GM10266 (cell line): Measurements from ENCODE around the gene GHRL.

ENCODE experiments used
- DNase-seq: peaks from one replicate; pipeline ENCODE4 v3.0.0; 2012; ENCODE audit errors: extremely low spot score
- CTCF ChIP-seq: IDR thresholded peaks from 2 replicates; pipeline ENCODE4 v1.5.1; 2012; ENCODE audit warnings: mild to moderate bottlenecking, low read depth; ENCODE audit not compliant: control insufficient read depth, insufficient read depth; ENCODE audit errors: missing control alignments

The GHRL gene

DNA sequence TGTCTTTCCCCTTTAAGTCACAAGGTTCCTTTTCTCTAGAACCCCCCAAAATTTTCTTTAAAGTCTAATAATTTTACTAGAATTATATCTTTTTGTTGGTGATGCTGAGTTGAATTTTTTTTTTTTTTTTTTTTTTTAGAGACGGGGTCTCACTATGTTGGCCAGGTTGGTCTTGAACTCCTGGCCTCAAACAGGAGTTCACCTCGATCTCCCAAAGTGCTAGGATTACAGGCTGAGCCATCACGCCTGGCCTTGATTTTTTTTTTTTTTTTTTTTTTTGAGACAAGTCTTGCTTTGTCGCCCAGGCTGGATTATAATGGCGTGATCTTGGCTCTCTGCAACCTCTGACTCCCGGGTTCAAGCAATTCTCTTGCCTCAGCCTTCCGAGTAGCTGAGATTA is 15.9 kb upstream of the GHRL start:
- DNase-seq = no peak
- no peak for TF ChIP-seq CTCF

DNA sequence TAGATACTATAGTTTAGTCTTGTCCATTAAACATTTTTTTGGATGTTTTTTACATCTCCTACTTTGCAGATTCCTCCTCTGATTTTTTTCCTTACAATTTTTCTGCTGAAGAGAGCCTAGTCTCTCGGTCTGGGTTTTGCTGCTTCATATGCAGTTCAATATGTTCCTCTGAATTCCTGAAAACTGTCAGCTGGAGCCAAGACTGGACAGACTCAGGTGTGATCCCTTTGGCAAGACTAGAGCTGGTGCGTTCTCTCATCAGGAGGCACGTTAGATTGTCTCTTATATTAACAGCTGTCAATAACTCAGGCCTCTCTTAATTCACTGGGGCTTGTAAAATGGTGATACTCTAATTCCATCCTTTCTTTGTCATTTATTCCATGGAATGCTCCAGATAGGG is 13.4 kb upstream of the GHRL start:
- TF ChIP-seq CTCF = no peak
- no peak for DNase-seq

GRCh38 chr3:10305331-10305902 is 12.7 kb upstream of the GHRL start:
- no peak for TF ChIP-seq CTCF
- no peak for DNase-seq

GRCh38 chr3:10304905-10305304 is 12.2 kb upstream of the GHRL start:
- no peak for DNase-seq
- no peak for TF ChIP-seq CTCF

DNA sequence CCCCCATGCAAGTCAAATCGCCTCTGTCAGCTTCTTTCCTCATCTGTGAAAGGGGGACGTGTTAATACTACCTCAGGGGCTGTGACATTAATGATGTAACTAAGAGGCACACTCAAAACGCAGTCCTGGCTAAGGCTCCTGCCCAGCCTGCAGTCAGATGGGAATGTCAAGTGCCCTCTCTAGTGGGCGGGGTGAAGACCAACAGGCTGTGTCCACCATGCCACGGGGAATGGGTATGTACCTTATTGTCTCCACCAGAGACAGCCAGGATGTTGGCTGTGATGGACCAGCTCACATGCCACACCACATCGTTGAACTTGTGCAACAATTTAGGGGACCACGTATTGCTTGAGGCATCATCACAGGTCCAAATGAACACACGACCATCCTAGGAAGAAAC is 11.0 kb upstream of the GHRL start:
- DNase-seq = no peak
- no peak for TF ChIP-seq CTCF

- no peak for DNase-seq
- TF ChIP-seq CTCF = no peak
Observed at GRCh38 chr3:10303105-10303504, 10.4 kb upstream of the GHRL start.

DNA sequence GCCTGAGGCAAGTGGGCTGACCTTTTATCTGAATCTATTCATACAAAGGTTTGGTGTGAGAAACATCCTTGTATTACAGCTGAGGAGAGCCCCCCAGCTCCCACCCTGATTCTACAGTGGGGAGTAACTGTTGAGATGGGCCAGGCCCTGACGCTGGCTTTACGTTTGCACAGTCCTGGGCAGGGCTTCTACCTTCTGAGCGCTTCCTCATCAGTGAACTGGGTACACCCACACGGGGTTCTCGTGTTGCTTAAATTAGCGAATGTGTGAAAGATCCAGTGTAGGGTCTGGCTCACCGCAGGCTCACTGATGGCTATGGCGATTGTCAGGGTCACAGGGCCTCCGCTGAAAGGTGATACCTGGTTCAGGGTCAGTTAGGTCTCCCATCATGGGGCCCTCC is 7.3 kb upstream of the GHRL start:
- no peak for TF ChIP-seq CTCF
- DNase-seq = no peak
